K562 (cell line): ENCODE data around the gene GGA2.

Experiments used
- REST ChIP-seq, 2 experiments: fragments of 450-650 bp; formaldehyde crosslinking in 1 of 2; IDR thresholded peaks; 2 replicates each; pipeline versions ENCODE4 v1.4.0 to v1.6.1; 2014 to 2020; ENCODE audit warnings: mild to moderate bottlenecking in 2 of 2, borderline replicate concordance in 1 of 2, low read depth in 1 of 2
- ZNF584 ChIP-seq: fragments of 200-800 bp; sonication (Bioruptor generic); IDR thresholded peaks from 2 replicates; pipeline ENCODE4 v1.6.1; 2016; ENCODE audit warnings: low read depth, mild to moderate bottlenecking, missing genetic modification characterization, missing compliant biosample characterization

- no peak for TF ChIP-seq REST (IDR thresholded peaks at IDR 0.05; ENCODE audit: borderline replicate concordance)
- no peak for TF ChIP-seq REST (CRISPR knock-in tag; IDR thresholded peaks at IDR 0.05; ENCODE audit: low read depth)
- TF ChIP-seq ZNF584: no peak
Measured at GRCh38 chr16:23504076-23504452, 6.2 kb downstream of the GGA2 start.
